Caco-2 (cell line): ENCODE results near the gene LENG8. TPM values are rescaled to one million over a fixed set of nuclear protein-coding genes. Genes with fewer than 3 reads are reported as not detected.

ENCODE experiments used
- BruUV-seq: library from RNA; stranded (reverse); fragments of 400-500 nt; replicated peaks from 2 replicates; lab custom pipeline; 2021; lab: Mats Ljungman, UMichigan
- CTCF ChIA-PET: fragments of 300-600 bp; sonication (Branson Sonifier 250); formaldehyde crosslinking; loops from one replicate; lab custom pipeline; 2022; ENCODE audit warnings: antibody characterized with exemption; lab: Charles Lee
- POLR2A ChIA-PET: fragments of 300-600 bp; sonication (Branson Sonifier 250); formaldehyde crosslinking; loops from one replicate; lab custom pipeline; 2022; ENCODE audit warnings: antibody characterized with exemption; lab: Charles Lee
- DNase-seq, 2 experiments: peaks; one replicate each; pipeline versions ENCODE4 v3.0.0 to v3.0.0-alpha.2; 2020 to 2022
- H3K27me3 ChIP-seq: replicated peaks from 2 replicates; pipeline ENCODE4 v1.6.0; 2011; ENCODE audit warnings: low read length; ENCODE audit not compliant: control insufficient read depth, insufficient read depth
- H3K36me3 ChIP-seq: 2 replicates; pipeline ENCODE4 v1.5.1; 2011; ENCODE audit warnings: low read length; ENCODE audit not compliant: control insufficient read depth, insufficient read depth
- H3K4me1 ChIP-seq: fragments of 250-450 bp; sonication (Bioruptor Pico); 2 replicates; pipeline ENCODE4 v1.5.1; 2020; ENCODE audit warnings: mild to moderate bottlenecking
- H3K4me3 ChIP-seq: 2 replicates; pipeline ENCODE4 v1.5.1; 2011; ENCODE audit warnings: low read depth, mild to moderate bottlenecking, control low read depth, low read length
- H3K9me3 ChIP-seq: fragments of 250-450 bp; sonication (Bioruptor Pico); 2 replicates; pipeline ENCODE4 v1.5.1; 2020; ENCODE audit warnings: mild to moderate bottlenecking, moderate library complexity
- H3K27ac Mint-ChIP-seq: one replicate; pipeline ENCODE4 v1.8.0; 2022; ENCODE audit warnings: mixed read lengths; ENCODE audit not compliant: unreplicated experiment
- H3K27me3 Mint-ChIP-seq: one replicate; pipeline ENCODE4 v1.8.0; 2022; ENCODE audit warnings: mixed read lengths; ENCODE audit not compliant: insufficient read depth, unreplicated experiment
- H3K36me3 Mint-ChIP-seq: one replicate; pipeline ENCODE4 v1.8.0; 2022; ENCODE audit warnings: mild to moderate bottlenecking, mixed read lengths; ENCODE audit not compliant: insufficient read depth, unreplicated experiment
- H3K4me1 Mint-ChIP-seq: one replicate; pipeline ENCODE4 v1.8.0; 2022; ENCODE audit warnings: low read depth, mixed read lengths; ENCODE audit not compliant: unreplicated experiment
- H3K4me3 Mint-ChIP-seq: one replicate; pipeline ENCODE4 v1.8.0; 2022; ENCODE audit warnings: mild to moderate bottlenecking, moderate library complexity, mixed read lengths; ENCODE audit not compliant: unreplicated experiment
- H3K9me3 Mint-ChIP-seq: one replicate; pipeline ENCODE4 v1.8.0; 2022; ENCODE audit warnings: mixed read lengths; ENCODE audit not compliant: unreplicated experiment
- intact Hi-C: fragments of 100-400 bp; cut with micrococcal nuclease; formaldehyde crosslinking; loops from one replicate; pipeline ENCODE4 v1.10.0; 2022; ENCODE audit not compliant: unreplicated experiment
- total RNA-seq: library from RNA; stranded (reverse); gene quantifications from 2 replicates; pipeline ENCODE4 v1.2.3, GENCODE V29; 2022
- TF ChIP-seq, protein P1 (sequence below), 2 experiments: fragments of 200-600 bp in 1 of 2; IDR thresholded peaks; 1 replicate in 1 of 2; 2 replicates in 1 of 2; pipeline versions ENCODE4 v1.5.1 to v1.8.0; 2011 to 2022; ENCODE audit warnings: antibody characterized with exemption in 1 of 2, control low read depth in 1 of 2, inconsistent platforms in 1 of 2, low read depth in 1 of 2, low read length in 1 of 2, mild to moderate bottlenecking in 1 of 2, moderate library complexity in 1 of 2; ENCODE audit not compliant: insufficient read depth in 1 of 2, severe bottlenecking in 1 of 2, unreplicated experiment in 1 of 2

The LENG8 gene
- total RNA-seq, 1 experiment from 2014 or later: 143 TPM

DNA sequence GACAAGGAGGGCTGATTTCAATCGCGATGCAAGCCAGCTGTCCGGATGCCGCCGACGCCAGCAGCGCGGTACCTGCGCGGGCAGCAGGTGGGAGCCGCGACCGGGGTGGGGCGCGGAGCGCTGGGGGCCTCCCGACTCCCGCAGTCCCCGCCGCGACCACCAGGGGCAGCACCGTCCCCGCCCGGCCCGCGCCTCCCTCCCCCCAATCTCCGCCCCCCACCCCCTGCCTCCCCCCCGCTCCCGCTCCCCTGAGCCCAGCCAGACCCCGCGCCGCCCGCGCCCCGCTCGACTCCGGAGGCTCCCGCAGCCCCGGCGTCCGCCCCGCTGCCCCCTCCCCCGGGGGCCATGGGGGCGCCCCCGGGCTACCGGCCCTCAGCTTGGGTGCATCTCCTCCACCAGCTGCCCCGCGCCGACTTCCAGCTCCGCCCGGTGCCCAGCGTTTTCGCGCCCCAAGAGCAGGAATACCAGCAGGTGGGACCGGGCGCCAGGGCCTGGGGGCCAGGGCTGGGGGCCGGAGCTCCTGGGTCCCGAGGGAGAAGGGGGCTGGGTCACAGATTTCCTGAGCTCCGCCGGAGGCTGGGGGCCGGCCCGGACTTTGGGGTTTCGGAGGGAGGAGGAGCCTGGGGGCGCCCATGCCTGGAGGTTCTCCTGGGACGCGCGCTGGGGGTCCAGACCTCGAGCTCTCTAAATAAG lies 33.6 kb upstream of the LENG8 start, which contains the start of gene TTYH1:
Gene TTYH1 (plus strand): TSS at position 257 of the 693 bp plus-strand sequence. CDS start 89 bp downstream, at position 346.
- intact Hi-C loops: no loop called here
- no peak for DNase-seq
- TF ChIP-seq, protein P1, sequence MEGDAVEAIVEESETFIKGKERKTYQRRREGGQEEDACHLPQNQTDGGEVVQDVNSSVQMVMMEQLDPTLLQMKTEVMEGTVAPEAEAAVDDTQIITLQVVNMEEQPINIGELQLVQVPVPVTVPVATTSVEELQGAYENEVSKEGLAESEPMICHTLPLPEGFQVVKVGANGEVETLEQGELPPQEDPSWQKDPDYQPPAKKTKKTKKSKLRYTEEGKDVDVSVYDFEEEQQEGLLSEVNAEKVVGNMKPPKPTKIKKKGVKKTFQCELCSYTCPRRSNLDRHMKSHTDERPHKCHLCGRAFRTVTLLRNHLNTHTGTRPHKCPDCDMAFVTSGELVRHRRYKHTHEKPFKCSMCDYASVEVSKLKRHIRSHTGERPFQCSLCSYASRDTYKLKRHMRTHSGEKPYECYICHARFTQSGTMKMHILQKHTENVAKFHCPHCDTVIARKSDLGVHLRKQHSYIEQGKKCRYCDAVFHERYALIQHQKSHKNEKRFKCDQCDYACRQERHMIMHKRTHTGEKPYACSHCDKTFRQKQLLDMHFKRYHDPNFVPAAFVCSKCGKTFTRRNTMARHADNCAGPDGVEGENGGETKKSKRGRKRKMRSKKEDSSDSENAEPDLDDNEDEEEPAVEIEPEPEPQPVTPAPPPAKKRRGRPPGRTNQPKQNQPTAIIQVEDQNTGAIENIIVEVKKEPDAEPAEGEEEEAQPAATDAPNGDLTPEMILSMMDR (IDR thresholded peaks at IDR 0.05; ENCODE audit: insufficient read depth in 1 of 2, low read depth in 1 of 2, low read length in 1 of 2, severe bottlenecking in 1 of 2, unreplicated experiment in 1 of 2): peak in 1 of 2 experiments; percentile 23
- Histone ChIP-seq H3K9me3 (no peaks in the 10 kb centered on the region), H3K4me3 (no peak within 1 kb of the TSS), H3K36me3 (no peaks in the 10 kb centered on the region), H3K4me1 (peaks cover 7% of the 10 kb centered on the region), H3K27me3 (no peaks in the 10 kb centered on the region)
- H3K27ac Mint-ChIP-seq: no peak within 1 kb of the TSS
- H3K9me3 Mint-ChIP-seq: peaks cover 44% of the 10 kb centered on the region
- POLR2A ChIA-PET: no interaction called here
- H3K4me1 Mint-ChIP-seq: peaks cover 7% of the 10 kb centered on the region
- no peaks in the 10 kb centered on the region for H3K36me3 Mint-ChIP-seq
- peaks cover 4% of the 10 kb centered on the region for H3K27me3 Mint-ChIP-seq
- CTCF ChIA-PET: no interaction called here
- no TSS peak for BruUV-seq
- H3K4me3 Mint-ChIP-seq: no peak within 1 kb of the TSS

DNA sequence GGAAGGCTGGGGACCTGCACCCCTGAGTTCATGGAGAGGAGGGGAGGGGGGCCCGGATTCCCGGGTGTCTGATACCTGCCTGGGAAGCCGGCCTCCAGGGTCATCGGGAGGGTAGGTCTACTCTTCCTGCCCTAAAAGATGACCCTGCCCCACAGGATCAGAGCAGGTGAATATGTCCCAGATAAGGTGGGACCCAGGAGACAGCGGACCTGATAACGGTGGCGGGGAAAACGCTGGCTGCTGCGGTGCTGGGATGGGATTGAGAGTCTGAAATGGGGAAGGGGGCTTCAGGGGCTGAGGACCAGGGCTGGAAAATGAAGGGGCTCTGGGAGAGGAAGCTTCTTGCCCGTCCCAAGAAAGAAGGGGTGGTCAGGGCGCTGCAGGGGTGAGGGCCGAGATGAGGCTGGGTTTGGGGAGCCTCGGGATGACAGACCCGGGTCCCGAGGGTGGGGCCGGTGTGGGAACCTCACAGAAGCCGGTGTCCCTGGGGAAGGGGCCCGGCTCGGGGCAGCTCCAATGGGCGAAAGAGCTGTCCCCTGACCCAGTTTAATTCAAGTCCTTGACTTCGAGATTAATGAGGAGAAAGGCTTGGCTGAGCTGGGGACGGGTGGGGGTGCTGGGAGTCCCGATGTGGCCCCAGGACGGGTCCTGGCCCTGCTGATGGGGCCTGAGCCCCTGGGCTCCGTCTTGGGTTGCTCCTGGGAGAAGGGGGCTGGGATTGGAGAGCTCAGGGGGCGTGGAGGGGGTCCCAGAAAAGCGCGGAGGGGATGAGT lies 32.9 kb upstream of the LENG8 start:
- BruUV-seq: no TSS peak
- no peak overlapping the region for H3K4me3 Mint-ChIP-seq
- H3K36me3 ChIP-seq: no peaks in the 10 kb centered on the region
- peaks cover under 1% of the 10 kb centered on the region for H3K27me3 Mint-ChIP-seq
- H3K27ac Mint-ChIP-seq: no peak overlapping the region
- no peak overlapping the region for H3K4me3 ChIP-seq
- ChIA-PET CTCF (no interaction called here), POLR2A (no interaction called here)
- no peaks in the 10 kb centered on the region for H3K27me3 ChIP-seq
- H3K4me1 ChIP-seq: peaks cover 12% of the 10 kb centered on the region
- H3K9me3 Mint-ChIP-seq: peaks cover 37% of the 10 kb centered on the region
- H3K36me3 Mint-ChIP-seq: no peaks in the 10 kb centered on the region
- TF ChIP-seq, protein P1 (IDR thresholded peaks at IDR 0.05; ENCODE audit: insufficient read depth in 1 of 2, low read depth in 1 of 2, low read length in 1 of 2, severe bottlenecking in 1 of 2, unreplicated experiment in 1 of 2): no peak
- H3K4me1 Mint-ChIP-seq: peaks cover 7% of the 10 kb centered on the region
- intact Hi-C loops: no loop called here
- H3K9me3 ChIP-seq: no peaks in the 10 kb centered on the region
- DNase-seq: no peak

DNA sequence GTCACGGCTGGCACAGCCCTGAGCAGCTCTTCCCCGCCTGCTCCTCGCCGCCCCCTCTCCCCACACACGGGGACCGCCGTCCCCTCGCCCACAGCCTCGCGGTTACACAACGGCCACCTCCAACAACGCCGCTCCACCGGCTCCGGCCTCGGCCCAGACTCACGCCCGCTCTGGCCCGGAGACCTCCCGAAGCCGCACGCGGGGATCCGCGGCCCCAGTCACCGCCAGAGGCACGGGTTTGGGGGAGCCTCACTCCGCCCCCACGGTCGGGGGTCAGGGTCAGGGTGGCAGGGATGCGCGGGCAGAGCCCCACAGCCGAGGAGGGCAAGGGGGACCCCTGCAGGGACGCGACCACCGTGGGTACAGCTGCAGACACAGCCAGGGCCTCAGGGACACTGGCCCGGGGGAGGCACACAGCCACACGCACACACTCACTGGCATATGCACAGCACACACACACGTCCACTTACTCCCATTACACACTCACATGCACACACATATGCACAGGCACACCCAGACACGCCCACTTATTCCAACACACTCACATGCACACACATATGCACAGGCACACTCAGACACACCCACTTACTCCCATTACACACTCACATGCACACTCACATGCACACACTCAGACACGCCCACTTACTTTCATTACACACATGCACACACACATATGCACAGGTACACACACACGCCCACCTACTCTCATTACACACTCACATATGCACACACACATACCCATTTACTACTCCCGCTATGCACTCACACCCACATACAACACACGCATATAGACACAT lies 32.1 kb upstream of the LENG8 start:
- peaks cover 7% of the 10 kb centered on the region for H3K4me1 Mint-ChIP-seq
- no peaks in the 10 kb centered on the region for H3K27me3 ChIP-seq
- no peaks in the 10 kb centered on the region for H3K27me3 Mint-ChIP-seq
- BruUV-seq: no TSS peak
- no peaks in the 10 kb centered on the region for H3K9me3 ChIP-seq
- TF ChIP-seq, protein P1 (IDR thresholded peaks at IDR 0.05; ENCODE audit: insufficient read depth in 1 of 2, low read depth in 1 of 2, low read length in 1 of 2, severe bottlenecking in 1 of 2, unreplicated experiment in 1 of 2): no peak
- H3K4me3 ChIP-seq: no peak overlapping the region
- H3K36me3 ChIP-seq: no peaks in the 10 kb centered on the region
- CTCF ChIA-PET: no interaction called here
- POLR2A ChIA-PET: no interaction called here
- H3K4me1 ChIP-seq: peaks cover 12% of the 10 kb centered on the region
- intact Hi-C loops: no loop called here
- peaks cover 35% of the 10 kb centered on the region for H3K9me3 Mint-ChIP-seq
- no peak overlapping the region for H3K4me3 Mint-ChIP-seq
- H3K36me3 Mint-ChIP-seq: no peaks in the 10 kb centered on the region
- no peak for DNase-seq
- H3K27ac Mint-ChIP-seq: no peak overlapping the region
